Lung (tissue), 12 donors: ENCODE results near the gene FOXN3. TPM values are rescaled to one million over a fixed set of nuclear protein-coding genes. Genes with fewer than 3 reads are reported as not detected.

Source experiments
- ATAC-seq: fragments of 200-7000 bp; cut with Tn5 transposase; one replicate; pipeline ENCODE4 v1.9.1; 2020; ENCODE audit warnings: moderate number of reproducible peaks; ENCODE audit not compliant: insufficient read depth, low FRiP score
- DNase-seq, 3 donors: peaks; one replicate each; pipeline ENCODE4 v3.0.0-alpha.2; 2013 to 2017
- H3K27ac ChIP-seq, 2 donors: one replicate each; pipeline ENCODE4 v1.5.1; 2013; ENCODE audit warnings: mild to moderate bottlenecking in 2 of 2, moderate library complexity in 2 of 2, control low read depth in 1 of 2, inconsistent platforms in 1 of 2, low read depth in 1 of 2, low read length in 1 of 2
- H3K27me3 ChIP-seq, 3 donors: one replicate each; pipeline ENCODE4 v1.5.1; 2013; ENCODE audit warnings: low read length in 2 of 3; ENCODE audit not compliant: control insufficient read depth in 3 of 3, insufficient read depth in 3 of 3
- H3K36me3 ChIP-seq, 4 donors: one replicate each; pipeline ENCODE4 v1.5.1; 2013; ENCODE audit warnings: low read length in 4 of 4, mild to moderate bottlenecking in 1 of 4, moderate library complexity in 1 of 4; ENCODE audit not compliant: control insufficient read depth in 4 of 4, insufficient read depth in 4 of 4
- H3K4me1 ChIP-seq, 5 donors: one replicate each; pipeline ENCODE4 v1.5.1; 2013; ENCODE audit warnings: low read length in 5 of 5, mild to moderate bottlenecking in 2 of 5, moderate library complexity in 1 of 5; ENCODE audit not compliant: control insufficient read depth in 5 of 5, insufficient read depth in 5 of 5
- H3K4me3 ChIP-seq: one replicate; pipeline ENCODE4 v1.5.1; 2013; ENCODE audit warnings: mild to moderate bottlenecking, control low read depth, moderate library complexity
- H3K9ac ChIP-seq, 2 donors: one replicate each; pipeline ENCODE4 v1.5.1; 2013; ENCODE audit warnings: low read length in 2 of 2, control low read depth in 1 of 2; ENCODE audit not compliant: insufficient read depth in 1 of 2
- H3K9me3 ChIP-seq, 4 donors: one replicate each; pipeline ENCODE4 v1.5.1; 2013; ENCODE audit warnings: low read length in 3 of 4, mild to moderate bottlenecking in 1 of 4, moderate library complexity in 1 of 4; ENCODE audit not compliant: control insufficient read depth in 4 of 4, insufficient read depth in 3 of 4
- CTCF ChIP-seq: IDR thresholded peaks from 2 replicates; pipeline ENCODE4 v1.5.1; 2012; ENCODE audit warnings: mild to moderate bottlenecking; ENCODE audit errors: control extremely low read depth, extremely low read depth
- WGBS, 2 donors: extraction: QIAGEN DNeasy Blood & Tissue Kit; methylation state at CpG; one replicate each; pipeline ENCODE4 v1.1.7; 2013; 5-methylcytosine and 5-hydroxymethylcytosine counted together
- polyA plus RNA-seq, 2 donors: library from polyadenylated mRNA; stranded (reverse); fragments of 200-250 nt; gene quantifications; one replicate each; pipeline ENCODE4 v1.2.1, GENCODE V29; 2013
- total RNA-seq, 2 donors: library from RNA; depleted of rRNA in 1 of 2; stranded (reverse); fragments of >200 nt in 1 of 2; gene quantifications; one replicate each; pipeline ENCODE4 v1.2.1, GENCODE V29; 2014 to 2021
- donor health status: control.
- donor health status: control.
- donor health status: Bipolar disorder and iron deficiency.
- donor health status: healthy.
- donor health status: DM: yes; HTN: yes; CAD: no.

Gene FOXN3
- total and polyA plus RNA-seq, 4 donors, result 12.7 to 69.7 (median 34.9) TPM

GRCh38 chr14:89165189-89166181 is 251.5 kb downstream of the FOXN3 start:
- Histone ChIP-seq H3K9ac (peak overlapping the region; percentile 26 to 35), H3K27ac (peak overlapping the region in 1 of 2 donors; percentile 92)
- peak in 2 of 3 donors; percentile 36 to 51 for DNase-seq

GRCh38 chr14:89164168-89165073 is 252.6 kb downstream of the FOXN3 start:
- Histone ChIP-seq H3K27me3 (no peaks in the 10 kb centered on the region), H3K9ac (no peak overlapping the region), H3K4me3 (no peak overlapping the region), H3K36me3 (peaks cover 0 to 11% (median 8%) of the 10 kb centered on the region in 4 donors), H3K27ac (peak overlapping the region in 1 of 2 donors; percentile 92), H3K4me1 (peaks cover 0 to 9% (median 3%) of the 10 kb centered on the region in 5 donors), H3K9me3 (no peaks in the 10 kb centered on the region)
- no peak for TF ChIP-seq CTCF
- DNase-seq (no peak), ATAC-seq (no peak)
- 50 to 68% methylated on average over 18 of the region's 18 CpGs for WGBS, 2 donors

More at GRCh38 chr14:89165189-89166181, 251.5 kb downstream of the FOXN3 start:
- Histone ChIP-seq H3K36me3 (peaks cover 0 to 9% (median 3%) of the 10 kb centered on the region in 4 donors), H3K27me3 (no peaks in the 10 kb centered on the region), H3K4me1 (peaks cover 0 to 9% (median 3%) of the 10 kb centered on the region in 5 donors), H3K4me3 (no peak overlapping the region), H3K9me3 (no peaks in the 10 kb centered on the region)
- 14 to 26% methylated on average over 11 of the region's 11 CpGs for WGBS, 2 donors
- ATAC-seq, result peak; percentile 43
- no peak for TF ChIP-seq CTCF

GRCh38 chr14:89163031-89163636 is 253.9 kb downstream of the FOXN3 start:
- DNase-seq (no peak), ATAC-seq (no peak)
- peaks cover 0 to 11% (median 9%) of the 10 kb centered on the region in 4 donors for H3K36me3 ChIP-seq
- H3K27me3 ChIP-seq, result no peaks in the 10 kb centered on the region
- H3K4me1 ChIP-seq, result peaks cover 0 to 9% (median 3%) of the 10 kb centered on the region in 5 donors
- no peak overlapping the region for H3K9ac ChIP-seq
- H3K4me3 ChIP-seq, result no peak overlapping the region
- no peak for TF ChIP-seq CTCF
- H3K27ac ChIP-seq, result no peak overlapping the region
- WGBS, 2 donors, result 92% methylated on average over 17 of the region's 17 CpGs
- H3K9me3 ChIP-seq, result no peaks in the 10 kb centered on the region
